Keratinocyte (primary cell): ENCODE data around the gene PHACTR2.

Source experiments
- CTCF ChIP-seq, 3 experiments: IDR thresholded peaks in 1 of 3; conservative IDR thresholded peaks in 1 of 3; optimal IDR thresholded peaks in 1 of 3; 2 replicates in 2 of 3; 3 replicates in 1 of 3; pipeline versions ENCODE3 to v1.5.1; 2011; ENCODE audit warnings: low read length in 3 of 3, mild to moderate bottlenecking in 3 of 3, moderate library complexity in 2 of 3, control low read depth in 1 of 3, inconsistent platforms in 1 of 3; ENCODE audit not compliant: insufficient read depth in 2 of 3; ENCODE audit errors: extremely low read depth in 1 of 3
- EZH2 ChIP-seq: IDR thresholded peaks from one replicate; pipeline ENCODE4 v1.6.1; 2012; ENCODE audit warnings: inconsistent platforms, mild to moderate bottlenecking, low read length, moderate library complexity

DNA sequence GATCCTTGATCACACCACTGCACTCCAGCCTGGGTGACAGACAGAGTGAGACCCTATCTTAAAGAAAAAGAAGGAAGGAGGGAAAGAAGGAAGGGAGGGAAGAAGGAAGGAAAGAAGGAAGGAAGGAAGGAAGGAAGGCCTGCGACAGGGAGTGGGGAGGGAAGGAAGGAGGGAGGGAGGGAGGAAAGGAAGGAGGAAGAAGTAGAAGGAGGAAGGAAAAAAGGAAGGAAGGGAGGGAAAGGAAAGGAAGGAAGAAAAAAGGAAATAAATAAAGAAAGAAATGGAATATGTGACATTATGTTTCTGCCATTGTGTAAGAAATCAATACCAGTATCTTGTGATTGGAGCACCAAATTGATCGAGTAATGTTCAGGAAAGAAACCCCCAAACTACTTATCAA, 16.2 kb downstream of the PHACTR2 start:
- TF ChIP-seq EZH2 (no peak), CTCF (optimal IDR thresholded peaks at IDR 0.05 in 1 of 3, IDR thresholded peaks at IDR 0.05 in 1 of 3, conservative IDR thresholded peaks at IDR 0.05 in 1 of 3; ENCODE audit: extremely low read depth in 1 of 3, insufficient read depth in 2 of 3, low read length in 3 of 3) (no peak)
